Activated naive CD8-positive, alpha-beta T cell treated with anti-CD3 and anti-CD28 coated beads for 36 hours (primary cell): Measurements from ENCODE around the gene RTTN. TPM values are rescaled to one million over a fixed set of nuclear protein-coding genes. Genes with fewer than 3 reads are reported as not detected.
"Not testable (repeated sequence)": the region's sequence is repeated elsewhere in the genome, so short reads cannot be mapped to it uniquely, and the experiment has no call there.

Experiments used
- DNase-seq: peaks from one replicate; pipeline ENCODE4 v3.0.0; 2021
- H3K27ac Mint-ChIP-seq: one replicate; pipeline ENCODE4 v1.8.0; 2022; ENCODE audit warnings: mild to moderate bottlenecking, moderate library complexity, mixed read lengths
- H3K27me3 Mint-ChIP-seq: one replicate; pipeline ENCODE4 v1.8.0; 2022; ENCODE audit warnings: mild to moderate bottlenecking, mixed read lengths
- H3K36me3 Mint-ChIP-seq: one replicate; pipeline ENCODE4 v1.8.0; 2021; ENCODE audit warnings: mild to moderate bottlenecking, mixed read lengths
- H3K4me1 Mint-ChIP-seq: one replicate; pipeline ENCODE4 v1.8.0; 2021; ENCODE audit warnings: mixed read lengths
- H3K4me3 Mint-ChIP-seq: one replicate; pipeline ENCODE4 v1.8.0; 2022; ENCODE audit warnings: mild to moderate bottlenecking, moderate library complexity, mixed read lengths
- H3K9me3 Mint-ChIP-seq: one replicate; pipeline ENCODE4 v1.8.0; 2022; ENCODE audit warnings: mixed read lengths
- total RNA-seq, 2 experiments: library from RNA; stranded (reverse); gene quantifications; one replicate each; pipeline ENCODE4 v1.2.3, GENCODE V29; 2021

Gene RTTN, protein sequence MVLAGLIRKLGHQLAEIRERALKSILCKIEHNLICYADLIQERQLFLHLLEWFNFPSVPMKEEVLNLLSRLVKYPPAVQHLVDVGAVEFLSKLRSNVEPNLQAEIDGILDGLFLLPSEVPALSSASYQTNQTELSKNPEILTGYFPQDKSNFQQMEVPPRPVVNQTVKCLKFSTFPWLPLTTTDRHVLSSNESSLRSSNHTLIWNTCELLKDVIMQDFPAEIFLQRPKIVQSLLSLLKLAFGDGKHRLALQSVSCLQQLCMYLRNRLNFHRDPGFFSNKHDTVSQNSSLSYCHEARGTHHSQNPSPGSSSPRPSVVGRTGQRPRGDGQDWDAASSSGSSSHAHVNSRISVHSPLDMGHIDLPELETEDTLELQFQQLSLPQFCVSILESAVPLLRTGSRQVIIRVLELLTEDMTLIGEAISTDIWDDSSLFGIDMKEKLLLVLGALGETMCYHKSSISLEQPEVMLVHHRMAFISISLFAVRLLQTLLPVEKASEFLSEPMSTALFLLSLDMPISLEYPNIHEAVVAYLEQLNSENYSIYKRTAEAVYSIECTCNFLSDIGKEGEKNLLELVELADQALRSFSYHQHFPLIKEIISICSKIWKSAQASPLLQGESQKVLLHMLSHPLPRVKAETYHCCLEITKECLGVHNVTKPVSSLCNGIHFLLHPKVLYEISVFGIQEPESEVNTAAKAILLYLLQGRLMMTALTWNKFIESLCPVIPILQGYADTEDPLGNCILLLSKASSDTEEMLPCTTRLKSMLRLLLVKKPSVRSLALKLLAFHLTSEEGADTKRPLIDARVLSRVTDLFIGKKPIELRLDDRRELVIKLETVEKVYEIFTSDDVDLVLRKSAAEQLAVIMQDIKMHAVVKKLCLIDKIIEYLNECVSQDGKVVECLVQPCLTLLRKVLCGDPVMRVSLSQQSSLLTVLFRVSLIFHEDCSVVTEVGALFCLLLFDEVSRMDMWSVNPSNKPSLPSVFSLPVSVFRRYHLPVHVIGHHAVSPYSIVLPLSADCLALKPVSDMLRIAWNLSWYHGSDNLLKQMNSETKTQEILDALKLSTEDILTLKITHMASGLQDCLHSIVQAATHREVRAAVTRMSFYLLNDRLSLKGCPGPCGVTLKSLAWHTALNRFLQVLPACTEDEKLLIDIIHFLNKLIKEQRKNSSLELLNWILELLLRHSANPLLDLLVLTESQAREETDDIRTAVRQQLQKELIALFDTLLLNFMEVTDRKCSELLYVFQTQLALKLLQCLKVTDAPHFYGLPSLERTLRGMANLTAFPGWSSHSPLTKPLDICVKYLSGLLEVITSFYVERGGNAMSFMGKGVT (N-terminal part only)
- total RNA-seq, result 10 to 100 TPM; 21.5 to 22.5 TPM

DNA sequence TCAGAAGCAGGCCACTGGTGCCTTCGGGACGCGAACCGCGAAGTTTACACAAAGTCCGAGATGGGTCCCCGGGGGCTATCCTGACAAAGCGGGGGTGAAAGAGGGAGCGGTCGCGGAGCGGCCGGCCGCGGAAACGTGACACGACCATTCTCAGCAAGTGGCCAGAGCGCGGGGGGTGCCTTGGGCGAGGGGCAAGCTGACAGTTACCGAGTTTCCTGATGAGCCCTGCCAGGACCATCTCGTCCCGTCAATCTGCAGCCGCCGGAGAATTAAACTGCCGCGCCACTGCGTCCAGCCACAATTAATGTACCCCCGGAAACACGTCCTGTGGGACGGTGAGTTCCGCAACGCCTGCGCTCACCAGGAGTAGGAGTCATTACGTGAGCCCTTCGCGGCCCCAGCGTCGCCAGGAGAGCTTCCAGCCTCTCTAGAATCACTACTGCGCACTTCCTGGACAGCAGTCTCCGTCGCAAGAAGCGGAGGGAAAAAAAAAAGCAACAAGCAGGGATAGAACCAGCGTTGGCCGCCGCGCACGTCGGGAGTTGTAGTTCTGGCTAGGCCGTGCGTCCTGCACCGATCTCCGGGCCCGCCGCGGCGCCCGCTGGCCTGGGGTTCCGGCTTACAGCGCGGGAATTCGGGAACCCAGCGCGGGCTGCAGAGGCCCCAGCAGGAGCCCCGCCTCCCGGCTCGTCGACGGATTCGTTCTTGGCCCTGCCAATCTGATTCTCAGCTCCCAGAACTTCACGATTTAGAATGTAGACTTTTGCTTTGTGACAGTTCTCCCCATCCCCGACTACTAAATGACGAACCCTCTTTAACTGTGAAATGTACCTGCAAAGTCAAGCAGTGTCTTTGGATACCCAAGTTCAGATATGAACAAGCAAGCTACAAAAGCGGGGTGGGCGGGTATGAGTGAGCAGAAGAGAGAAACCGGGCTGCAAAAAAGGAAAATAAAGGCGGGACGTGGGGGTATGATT lies at the start of gene RTTN:
TSS of gene RTTN (minus strand) at position 267 of the 977 bp plus-strand sequence. CDS start at position 238, 29 bp downstream.
- Mint-ChIP-seq H3K9me3 (no peaks in the 10 kb centered on the region), H3K4me1 (peaks cover 18% of the 10 kb centered on the region), H3K27ac (peak within 1 kb of the TSS; percentile 98)

DNA sequence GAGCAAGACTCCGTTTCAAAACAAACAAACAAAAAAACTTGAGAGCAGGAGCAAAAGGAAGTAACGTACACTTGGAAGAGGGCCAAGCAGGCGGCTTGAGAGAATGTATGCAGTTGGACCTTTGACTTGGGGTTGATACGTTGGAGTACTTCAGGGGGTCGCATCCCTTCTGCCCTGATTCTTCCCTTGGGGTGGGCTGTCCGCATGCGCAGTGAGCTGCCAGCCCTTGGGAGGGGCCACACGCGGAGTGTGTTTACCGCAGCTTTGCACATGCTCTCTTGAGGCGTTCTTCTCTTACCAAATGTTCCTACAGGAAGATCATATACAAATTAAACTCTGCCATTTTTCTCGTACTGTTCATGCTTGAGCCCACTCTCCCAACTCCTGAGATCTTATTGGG lies 45.3 kb upstream of the RTTN start:
- H3K27ac Mint-ChIP-seq, result no peak overlapping the region
- peaks cover 2% of the 10 kb centered on the region for H3K4me1 Mint-ChIP-seq
- no peak for DNase-seq
- H3K36me3 Mint-ChIP-seq, result no peaks in the 10 kb centered on the region
- H3K9me3 Mint-ChIP-seq, result no peaks in the 10 kb centered on the region
- no peak overlapping the region for H3K4me3 Mint-ChIP-seq
- peaks cover 4% of the 10 kb centered on the region for H3K27me3 Mint-ChIP-seq

More for the DNA sequence above, at the start of gene RTTN:
- peak; percentile 95 for DNase-seq
- H3K4me3 Mint-ChIP-seq, result peak within 1 kb of the TSS; percentile 93
- peaks cover 11% of the 10 kb centered on the region for H3K27me3 Mint-ChIP-seq
- no peaks in the 10 kb centered on the region for H3K36me3 Mint-ChIP-seq

DNA sequence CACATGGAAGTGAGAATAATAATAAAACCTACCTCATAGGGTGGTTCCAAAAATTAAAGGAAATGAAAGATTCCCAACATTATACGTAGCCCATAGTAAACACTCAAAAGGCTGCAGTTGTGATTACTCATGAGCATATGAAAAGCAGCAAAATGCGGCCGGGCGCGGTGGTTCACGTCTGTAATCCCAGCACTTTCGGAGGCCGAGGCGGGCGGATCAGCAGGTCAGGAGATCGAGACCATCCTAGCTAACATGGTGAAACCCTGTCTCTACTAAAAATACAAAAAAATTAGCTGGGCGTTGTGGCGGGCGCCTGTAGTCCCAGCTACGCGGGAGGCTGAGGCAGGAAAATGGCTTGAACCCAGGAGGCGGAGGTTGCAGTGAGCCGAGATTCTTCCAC lies 44.4 kb upstream of the RTTN start:
- H3K36me3 Mint-ChIP-seq, H3K27ac Mint-ChIP-seq, H3K4me1 Mint-ChIP-seq, H3K27me3 Mint-ChIP-seq, DNase-seq, H3K4me3 Mint-ChIP-seq, H3K9me3 Mint-ChIP-seq: not testable (repeated sequence)

DNA sequence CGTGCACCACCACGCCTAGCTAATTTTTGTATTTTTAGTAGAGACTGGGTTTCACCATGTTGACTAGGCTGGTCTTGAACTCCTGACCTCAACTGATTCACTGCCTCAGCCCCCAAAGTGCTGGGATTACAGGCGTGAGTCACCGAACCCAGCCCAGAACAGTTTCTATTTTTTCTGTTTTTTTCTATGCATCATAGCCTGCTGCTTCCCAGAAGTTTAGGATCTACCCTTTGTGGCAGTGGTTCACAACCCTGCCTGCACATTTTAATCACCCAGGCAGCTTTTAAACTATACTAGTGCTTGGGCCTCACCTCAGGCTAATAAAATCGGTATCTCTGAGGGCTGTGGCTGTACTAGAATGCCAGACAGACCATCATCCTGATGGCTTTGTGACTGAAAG lies 43.6 kb upstream of the RTTN start:
- Mint-ChIP-seq H3K27ac (no peak overlapping the region), H3K4me3 (no peak overlapping the region), H3K9me3 (no peaks in the 10 kb centered on the region), H3K4me1 (peaks cover 2% of the 10 kb centered on the region), H3K36me3 (no peaks in the 10 kb centered on the region), H3K27me3 (peaks cover 4% of the 10 kb centered on the region)
- no peak for DNase-seq

DNA sequence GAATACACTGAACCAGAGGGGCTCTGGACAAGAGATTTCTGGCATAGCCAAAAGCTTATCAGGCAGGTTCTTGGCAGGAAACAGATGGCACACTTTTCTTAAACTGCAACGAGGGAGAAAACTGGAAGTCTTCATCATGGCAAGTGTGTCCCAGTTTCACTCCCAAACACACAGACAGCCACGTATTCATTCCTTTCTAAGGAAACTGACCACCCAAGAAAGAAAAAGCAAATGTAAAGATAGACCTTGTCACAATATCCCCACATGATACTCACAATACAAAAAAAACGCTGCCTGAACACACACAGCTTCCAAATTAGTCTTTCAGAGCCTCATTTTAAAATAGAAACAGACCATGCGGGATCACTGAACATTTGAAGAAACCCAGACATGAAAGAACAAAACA lies 40.6 kb upstream of the RTTN start:
- Mint-ChIP-seq H3K36me3 (no peaks in the 10 kb centered on the region), H3K9me3 (no peaks in the 10 kb centered on the region), H3K27ac (no peak overlapping the region), H3K4me1 (peaks cover 2% of the 10 kb centered on the region), H3K27me3 (peaks cover 10% of the 10 kb centered on the region), H3K4me3 (no peak overlapping the region)
- DNase-seq, result no peak

DNA sequence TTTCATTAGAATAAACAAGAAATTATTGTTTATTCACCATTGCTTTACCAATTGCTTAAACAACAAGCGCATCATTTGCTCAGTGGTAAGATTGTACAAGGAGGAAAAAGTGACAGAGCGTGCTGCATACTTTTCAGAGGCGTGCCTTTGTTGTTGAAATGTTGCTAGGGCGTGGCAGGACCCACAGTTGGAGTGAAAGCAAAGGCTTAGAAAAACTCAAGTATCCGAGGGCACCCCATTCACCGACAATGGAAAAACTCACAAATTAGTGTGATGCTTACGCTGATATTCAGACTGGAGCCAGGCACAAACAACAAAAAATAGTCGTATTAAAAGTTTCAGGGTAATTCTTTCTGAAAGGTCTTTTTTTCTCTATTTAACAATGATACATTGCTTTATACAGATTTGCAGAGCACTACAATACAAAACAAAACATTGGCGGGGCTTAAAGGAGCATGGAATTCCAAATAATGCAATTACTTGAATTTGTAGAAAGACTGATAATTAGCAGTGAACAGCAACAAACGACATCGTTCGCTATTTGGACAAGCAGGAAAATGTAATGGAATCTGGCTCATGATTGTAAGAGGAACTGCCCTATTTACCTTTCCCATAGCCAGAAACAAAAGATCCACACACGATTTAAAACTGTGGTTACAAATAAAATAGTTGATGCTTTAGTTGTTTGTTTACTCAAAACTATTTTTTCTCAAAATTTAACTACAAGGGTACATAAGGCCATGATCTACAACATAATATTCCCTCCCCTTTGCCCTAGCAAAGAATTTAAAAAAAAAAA lies 37.8 kb upstream of the RTTN start:
- no peak overlapping the region for H3K4me3 Mint-ChIP-seq
- H3K9me3 Mint-ChIP-seq, result no peaks in the 10 kb centered on the region
- H3K4me1 Mint-ChIP-seq, result peaks cover 2% of the 10 kb centered on the region
- DNase-seq, result no peak
- H3K27me3 Mint-ChIP-seq, result peaks cover 13% of the 10 kb centered on the region
- H3K36me3 Mint-ChIP-seq, result no peaks in the 10 kb centered on the region
- H3K27ac Mint-ChIP-seq, result no peak overlapping the region

DNA sequence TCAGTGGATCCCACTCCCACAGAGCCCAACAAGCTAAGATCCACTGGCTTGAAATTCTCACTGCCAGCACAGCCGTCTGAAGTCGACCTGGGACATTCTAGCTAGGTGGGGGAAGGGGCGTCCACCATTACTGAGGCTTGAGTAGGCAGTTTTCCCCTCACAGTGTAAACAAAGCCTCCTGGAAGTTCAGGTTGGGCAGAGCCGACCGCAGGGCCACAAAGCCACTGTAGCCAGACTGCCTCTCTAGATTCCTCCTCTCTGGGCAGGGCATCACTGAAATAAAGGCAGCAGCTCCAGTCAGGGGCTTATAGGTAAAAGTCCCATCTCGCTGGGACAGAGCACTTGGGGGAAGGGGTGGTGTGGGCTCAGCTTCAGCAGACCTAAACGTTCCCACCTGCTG lies 31.4 kb upstream of the RTTN start:
- not testable (repeated sequence) for H3K4me1 Mint-ChIP-seq, H3K36me3 Mint-ChIP-seq, H3K9me3 Mint-ChIP-seq, H3K27ac Mint-ChIP-seq, H3K4me3 Mint-ChIP-seq, DNase-seq
- peaks cover 17% of the 10 kb centered on the region for H3K27me3 Mint-ChIP-seq

DNA sequence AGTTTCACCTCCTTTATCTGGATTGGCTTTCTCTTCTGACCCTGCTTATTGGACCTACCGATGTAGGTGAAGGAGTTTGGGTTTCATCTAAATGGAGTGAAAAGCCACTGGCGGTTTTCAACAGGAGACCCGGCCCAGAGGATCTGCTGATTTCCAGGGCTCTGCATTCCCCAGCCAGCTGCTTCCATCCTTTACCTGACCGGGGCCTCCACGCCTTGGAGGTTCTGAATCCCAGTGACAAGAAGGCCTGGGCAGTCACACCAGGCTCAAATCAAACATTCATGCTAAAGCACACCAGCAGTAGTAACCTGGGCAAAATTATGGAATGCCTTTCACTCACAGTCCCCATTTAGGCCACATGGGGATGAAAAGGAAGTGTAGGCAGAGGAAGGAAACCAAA lies 30.0 kb upstream of the RTTN start:
- H3K4me3 Mint-ChIP-seq, result no peak overlapping the region

DNA sequence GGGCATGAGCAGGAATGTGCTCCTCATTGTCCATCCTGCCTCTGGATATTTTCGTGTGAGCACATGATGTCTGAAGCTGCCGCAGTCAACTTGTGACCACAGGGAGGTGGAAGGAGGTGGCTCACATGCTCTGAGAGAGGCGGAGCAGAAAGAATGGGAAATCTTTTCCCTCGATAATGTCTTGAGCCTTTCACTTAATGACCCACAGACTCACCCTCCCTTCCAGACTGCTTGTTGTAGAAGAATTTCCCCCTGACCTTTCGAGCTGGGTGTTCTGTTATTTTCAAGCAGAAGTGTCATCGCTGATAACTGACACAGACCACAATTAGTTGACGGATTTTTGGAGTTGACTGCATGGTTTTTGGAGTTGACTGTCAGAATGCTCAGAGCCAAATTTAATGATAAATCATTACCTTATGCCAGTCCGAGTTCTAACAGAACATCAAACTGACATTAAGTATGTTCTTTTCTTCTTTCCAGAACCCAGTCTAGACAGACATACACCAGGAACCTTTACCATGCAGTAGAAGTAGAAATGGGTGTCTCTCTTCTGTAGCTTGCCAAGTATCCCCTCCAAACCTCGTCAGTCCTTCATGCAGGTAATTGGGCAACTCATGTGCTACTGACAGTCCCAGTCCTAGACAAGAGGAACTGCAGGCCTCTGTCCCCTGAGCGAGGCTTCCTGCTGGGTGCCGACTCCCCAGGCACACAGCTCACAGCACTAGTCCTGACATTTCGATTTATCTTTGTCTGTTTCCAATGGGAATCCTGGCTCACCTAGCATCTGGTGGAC lies 29.4 kb upstream of the RTTN start:
- H3K36me3 Mint-ChIP-seq, result no peaks in the 10 kb centered on the region
- H3K27me3 Mint-ChIP-seq, result peaks cover 12% of the 10 kb centered on the region
- H3K4me3 Mint-ChIP-seq, result no peak overlapping the region
- H3K27ac Mint-ChIP-seq, result no peak overlapping the region
- no peaks in the 10 kb centered on the region for H3K9me3 Mint-ChIP-seq
- no peaks in the 10 kb centered on the region for H3K4me1 Mint-ChIP-seq
- DNase-seq, result no peak

More for the DNA sequence above, 30.0 kb upstream of the RTTN start:
- H3K36me3 Mint-ChIP-seq, result no peaks in the 10 kb centered on the region
- DNase-seq, result no peak
- no peak overlapping the region for H3K27ac Mint-ChIP-seq
- H3K27me3 Mint-ChIP-seq, result peaks cover 12% of the 10 kb centered on the region
- H3K9me3 Mint-ChIP-seq, result no peaks in the 10 kb centered on the region
- H3K4me1 Mint-ChIP-seq, result no peaks in the 10 kb centered on the region

DNA sequence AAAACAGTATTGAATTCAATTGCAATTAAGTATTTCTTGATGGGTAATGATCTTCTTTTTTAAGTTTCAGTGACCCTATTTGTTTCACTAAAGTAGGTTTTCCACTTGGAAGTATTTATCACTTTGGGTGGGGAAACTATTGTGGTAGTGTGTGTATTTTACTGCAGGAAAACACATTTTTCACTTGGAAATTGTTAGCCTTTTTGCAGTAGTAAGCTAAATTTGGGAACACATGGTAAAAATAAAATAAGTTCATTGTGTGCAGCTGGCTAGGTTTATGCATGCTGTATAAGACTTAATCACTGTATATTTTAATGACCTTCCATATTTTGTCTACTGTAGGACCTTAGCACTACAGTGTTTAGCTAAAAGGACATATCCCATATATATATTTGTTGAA lies 28.5 kb upstream of the RTTN start:
- H3K36me3 Mint-ChIP-seq, result no peaks in the 10 kb centered on the region
- H3K4me1 Mint-ChIP-seq, result no peaks in the 10 kb centered on the region
- DNase-seq, result no peak
- H3K27ac Mint-ChIP-seq, result no peak overlapping the region
- no peaks in the 10 kb centered on the region for H3K9me3 Mint-ChIP-seq
- H3K27me3 Mint-ChIP-seq, result peaks cover 16% of the 10 kb centered on the region
- H3K4me3 Mint-ChIP-seq, result no peak overlapping the region

DNA sequence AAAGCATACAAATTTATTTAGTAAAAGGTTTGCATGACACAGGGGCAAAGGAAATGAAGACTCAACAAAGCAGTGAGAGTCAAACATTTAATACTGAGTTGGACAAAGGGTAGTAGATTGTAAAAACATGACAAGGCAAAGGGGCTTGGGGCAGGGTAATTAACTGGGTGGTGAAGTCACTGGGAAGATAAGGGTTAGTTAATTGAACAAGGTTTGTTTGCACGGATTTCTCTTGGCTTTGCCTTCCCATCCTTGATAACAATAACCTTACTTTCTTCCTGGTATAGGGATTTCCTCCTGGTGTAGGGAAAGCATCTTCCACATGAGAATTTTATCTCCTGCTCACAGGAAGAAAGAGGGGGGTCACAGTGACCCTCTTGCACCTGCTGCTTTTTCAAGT lies 26.8 kb upstream of the RTTN start:
- no peak overlapping the region for H3K27ac Mint-ChIP-seq

DNA sequence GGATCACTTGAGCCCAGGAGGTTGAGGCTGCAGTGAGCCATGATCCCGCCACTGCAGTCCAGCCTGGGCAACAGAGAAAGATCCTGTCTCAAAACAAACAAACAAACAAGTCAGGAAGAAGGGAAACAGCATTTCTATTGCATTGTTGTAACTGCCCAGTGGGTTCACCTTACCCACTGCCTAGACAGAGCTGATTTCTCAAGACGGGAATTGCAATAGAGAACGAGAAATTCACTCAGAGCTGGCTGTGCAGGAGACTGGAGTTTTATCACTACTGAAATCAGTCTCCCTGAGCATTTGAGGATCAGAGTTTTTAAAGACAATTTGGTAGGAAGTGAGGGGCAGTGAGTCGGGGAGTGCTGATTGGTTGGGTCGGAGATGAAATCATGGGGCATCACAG lies 24.2 kb upstream of the RTTN start:
- Mint-ChIP-seq H3K9me3 (peaks cover 11% of the 10 kb centered on the region), H3K4me3 (no peak overlapping the region), H3K27ac (no peak overlapping the region), H3K36me3 (no peaks in the 10 kb centered on the region), H3K4me1 (no peaks in the 10 kb centered on the region), H3K27me3 (peaks cover 8% of the 10 kb centered on the region)
- DNase-seq, result no peak

More for the DNA sequence above, 26.8 kb upstream of the RTTN start:
- Mint-ChIP-seq H3K36me3 (no peaks in the 10 kb centered on the region), H3K27me3 (peaks cover 7% of the 10 kb centered on the region), H3K4me1 (no peaks in the 10 kb centered on the region), H3K4me3 (no peak overlapping the region), H3K9me3 (peaks cover 7% of the 10 kb centered on the region)
- DNase-seq, result no peak

DNA sequence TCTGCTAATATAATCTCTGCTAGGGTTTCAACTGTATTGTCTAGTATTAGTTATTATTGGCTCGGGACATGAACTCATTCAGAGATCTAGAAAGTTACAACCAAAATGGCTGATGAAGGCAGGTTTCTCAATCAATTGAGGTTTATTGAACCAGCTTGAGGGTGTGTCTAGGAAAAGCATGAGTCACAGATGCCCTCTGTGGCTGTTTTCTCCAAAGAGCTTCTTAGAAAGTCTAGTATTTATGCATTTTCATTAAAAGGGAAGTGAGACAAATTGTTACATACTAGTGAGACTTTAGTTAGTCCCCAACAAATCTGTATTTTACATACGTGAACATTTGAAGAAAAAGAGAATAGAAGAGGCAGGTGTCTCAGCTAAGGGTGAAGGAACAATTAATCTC lies 23.0 kb upstream of the RTTN start:
- Mint-ChIP-seq H3K4me1 (no peaks in the 10 kb centered on the region), H3K27me3 (peaks cover 17% of the 10 kb centered on the region), H3K36me3 (no peaks in the 10 kb centered on the region), H3K27ac (no peak overlapping the region), H3K4me3 (no peak overlapping the region), H3K9me3 (peaks cover 11% of the 10 kb centered on the region)
- no peak for DNase-seq
